Stimulated activated CD4-positive, alpha-beta T cell treated with anti-CD3 and anti-CD28 coated beads, Interleukin-2, amount 100 ng/mL, for 24 hours (primary cell): ENCODE measurements around the gene TOX4.
"Not testable (repeated sequence)": the region's sequence is repeated elsewhere in the genome, so short reads cannot be mapped to it uniquely, and the experiment has no call there.

Experiments
- DNase-seq, 2 donors: peaks; one replicate each; pipeline ENCODE4 v3.0.0-alpha.2; 2020

The TOX4 gene

GRCh38 chr14:21476925-21477681, at the start of gene TOX4, which contains the start of gene RAB2B:
Gene TOX4 (plus strand): TSS chr14:21477195. CDS start chr14:21477279, 84 bp downstream.
Gene RAB2B (minus strand): TSS chr14:21476959. CDS start chr14:21476872, 87 bp downstream.
- peak; percentile 89 to 93 for DNase-seq

DNA sequence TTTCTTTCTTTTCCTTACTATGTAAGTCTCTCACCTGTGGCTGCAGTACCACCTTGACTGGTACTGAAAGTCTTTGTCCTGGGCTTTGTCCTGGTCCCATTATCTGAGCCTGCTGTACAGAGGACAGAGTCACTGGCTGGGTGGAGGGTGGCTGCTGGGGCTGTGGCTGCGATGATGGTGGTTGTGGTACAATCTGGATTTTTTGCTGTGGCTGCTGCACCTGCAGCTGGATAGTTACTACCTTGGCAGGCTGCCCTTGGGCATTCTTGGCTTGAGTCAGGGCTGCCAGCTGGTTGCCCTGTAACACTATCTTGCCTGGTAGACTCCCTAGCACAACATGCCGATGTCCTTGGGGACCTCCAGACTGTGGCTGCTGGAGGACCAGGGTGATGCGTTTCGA, 48.1 kb upstream of the TOX4 start:
- no peak for DNase-seq

DNA sequence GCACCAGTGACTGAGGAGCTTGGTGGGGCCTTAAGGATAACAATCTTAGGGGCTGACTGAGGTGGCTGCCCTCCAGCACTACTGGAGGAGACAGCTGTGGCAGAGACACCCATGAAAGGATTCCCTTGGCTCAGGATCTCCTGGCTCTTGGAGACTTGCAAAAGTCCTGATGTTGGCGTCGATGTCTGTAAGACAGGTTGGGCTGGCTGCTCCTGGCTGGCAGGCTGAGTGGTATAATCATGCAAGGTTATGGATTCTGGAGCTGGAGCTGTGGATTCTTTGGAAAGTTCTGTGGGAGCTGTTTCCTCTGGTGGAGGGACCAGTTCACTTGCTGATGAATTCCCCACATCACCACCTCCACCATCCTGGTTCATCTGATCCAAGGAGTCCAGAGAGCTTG, 45.9 kb upstream of the TOX4 start:
- no peak for DNase-seq

DNA sequence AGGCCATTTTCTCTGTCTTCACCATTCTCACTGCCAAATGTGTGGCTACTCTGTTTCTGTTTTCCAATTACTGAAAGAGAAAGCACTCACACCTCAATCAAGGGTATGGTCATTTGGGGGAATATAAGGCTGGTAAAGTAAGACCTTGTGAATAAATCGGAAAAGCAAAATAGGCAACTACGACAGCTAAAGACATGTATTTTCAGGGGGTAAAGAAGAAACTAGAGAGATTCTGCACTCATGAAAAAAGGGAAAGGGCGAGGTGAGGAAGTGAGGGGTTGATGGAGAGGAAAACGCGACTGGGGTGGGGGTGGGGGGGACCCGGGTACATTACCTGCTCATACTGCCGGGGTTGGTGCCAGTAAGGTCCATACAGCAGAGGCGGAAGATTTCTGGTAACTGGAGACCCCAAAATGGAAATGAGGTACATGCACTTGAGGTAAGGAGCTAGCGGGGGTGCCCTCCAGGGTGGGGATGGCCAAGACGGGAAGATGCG, 40.4 kb upstream of the TOX4 start:
- no peak for DNase-seq

DNA sequence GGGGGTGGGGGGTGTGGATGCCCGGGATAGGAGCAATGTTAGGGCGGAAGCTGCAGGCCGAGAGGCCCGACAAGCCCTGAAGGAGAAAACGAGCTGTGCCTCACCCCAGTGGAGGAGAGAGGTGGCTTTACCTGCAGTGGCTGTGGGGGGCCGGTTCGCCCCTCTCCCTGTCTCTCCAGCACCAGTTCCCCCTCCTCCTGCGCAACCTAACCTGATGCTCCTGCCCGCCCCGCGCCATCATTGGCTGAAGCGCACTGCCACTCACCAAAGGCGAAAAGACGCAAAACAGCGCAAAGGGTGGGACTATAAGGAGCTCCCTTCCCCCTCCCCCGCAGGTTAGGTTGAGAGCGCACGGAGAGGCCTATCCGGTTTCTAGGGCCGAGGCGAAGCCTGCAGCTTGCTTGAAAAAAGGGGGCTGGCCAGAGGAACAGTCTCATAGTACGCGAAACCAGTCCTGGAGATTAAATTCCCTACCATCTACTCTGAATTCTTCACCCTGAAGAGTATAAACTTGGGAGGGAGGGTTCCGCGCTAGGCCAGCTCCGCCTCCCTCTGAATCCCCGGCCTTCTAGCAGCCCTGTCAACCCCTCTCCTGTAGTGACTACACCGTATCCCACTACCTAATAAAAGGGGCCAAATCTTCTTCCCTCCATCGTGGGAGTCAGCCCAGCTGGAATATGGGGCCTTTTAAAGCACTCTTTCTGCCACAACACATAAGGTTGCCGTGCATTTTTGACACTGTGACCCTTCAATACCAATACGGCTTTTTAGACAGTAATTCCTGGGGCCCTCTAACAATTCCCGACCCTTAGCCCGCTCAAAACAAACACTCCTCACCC, 39.7 kb upstream of the TOX4 start:
- peak; percentile 99 to 100 for DNase-seq

- DNase-seq = no peak
These were observed 36.1 kb upstream of the TOX4 start for GRCh38 chr14:21440859-21441258.

- not testable (repeated sequence) for DNase-seq
These were observed 34.3 kb upstream of the TOX4 start for GRCh38 chr14:21442657-21443056.

DNA sequence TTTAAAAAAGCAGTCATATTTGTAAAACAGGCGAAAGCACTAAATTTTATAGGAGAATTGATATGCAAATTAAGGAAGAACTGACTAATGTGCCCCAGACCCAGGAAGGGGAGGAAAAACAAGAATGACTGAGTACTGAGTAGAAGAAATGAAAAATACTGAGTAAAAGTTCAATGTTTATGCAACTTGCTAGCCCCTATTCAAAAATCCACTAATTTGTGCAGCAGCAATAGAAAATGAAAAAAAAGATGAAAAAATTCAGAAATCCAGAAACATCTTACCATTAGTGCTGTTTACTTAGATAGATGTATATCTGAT, 27.1 kb upstream of the TOX4 start:
- DNase-seq = no peak

DNA sequence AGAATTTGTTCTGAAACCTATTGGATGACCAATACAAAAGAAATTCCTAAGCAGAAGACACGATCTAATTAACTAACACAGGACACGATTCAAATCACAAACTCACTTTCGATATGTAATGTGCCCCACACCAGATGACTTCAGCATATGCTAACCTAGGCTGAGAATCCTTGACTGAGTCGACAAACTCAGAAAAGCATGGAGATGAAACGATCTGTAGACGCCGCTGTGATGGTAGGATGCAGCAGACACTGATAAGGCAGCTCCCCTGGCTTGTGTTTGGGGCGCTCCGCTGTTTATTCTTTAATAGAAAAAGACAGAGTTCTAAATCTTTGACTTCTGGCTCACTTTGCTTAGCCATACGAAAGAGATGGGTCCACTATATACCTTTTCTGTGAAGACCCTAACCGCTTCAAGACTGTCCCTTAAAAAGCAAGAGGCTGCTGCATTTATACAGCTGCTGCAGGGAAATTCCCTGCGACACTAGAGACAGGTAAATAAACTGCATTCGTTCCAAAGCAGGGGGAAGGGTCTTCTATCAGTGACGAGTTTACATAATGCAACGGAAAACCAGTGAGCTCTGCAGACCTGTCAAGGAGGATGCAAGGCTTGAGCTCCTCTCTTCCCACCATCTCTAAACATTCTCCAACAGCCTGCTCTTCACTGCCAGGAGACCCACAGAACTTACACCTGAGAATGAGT, 22.0 kb upstream of the TOX4 start:
- no peak for DNase-seq

GRCh38 chr14:21455592-21455911, 21.4 kb upstream of the TOX4 start:
- no peak for DNase-seq

GRCh38 chr14:21455912-21456667, 20.9 kb upstream of the TOX4 start, which contains the start of gene CHD8:
Gene CHD8 (minus strand): TSS chr14:21456123. CDS start chr14:21431643, 24,480 bp downstream.
- peak; percentile 99 for DNase-seq

DNA sequence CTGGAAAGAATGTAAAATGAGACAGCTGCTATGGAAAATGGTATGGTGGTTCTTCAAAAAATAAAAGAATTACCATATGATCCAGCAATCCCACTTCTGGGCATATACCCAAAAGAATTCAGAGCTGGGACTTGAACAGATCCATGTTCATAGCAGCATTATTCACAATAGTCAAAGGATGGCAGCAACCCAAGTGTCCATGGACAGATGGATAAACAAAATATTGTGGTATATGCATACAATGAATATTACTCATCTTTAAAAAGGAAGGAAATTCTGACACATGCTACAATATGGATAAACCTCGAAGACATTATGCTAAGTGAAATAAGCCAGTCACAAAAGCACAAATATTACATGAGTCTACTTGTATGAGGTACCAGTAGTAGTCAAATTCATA, 9.4 kb upstream of the TOX4 start:
- DNase-seq = no peak

- DNase-seq = no peak
These were observed 1.1 kb upstream of the TOX4 start for GRCh38 chr14:21475767-21476522.

DNA sequence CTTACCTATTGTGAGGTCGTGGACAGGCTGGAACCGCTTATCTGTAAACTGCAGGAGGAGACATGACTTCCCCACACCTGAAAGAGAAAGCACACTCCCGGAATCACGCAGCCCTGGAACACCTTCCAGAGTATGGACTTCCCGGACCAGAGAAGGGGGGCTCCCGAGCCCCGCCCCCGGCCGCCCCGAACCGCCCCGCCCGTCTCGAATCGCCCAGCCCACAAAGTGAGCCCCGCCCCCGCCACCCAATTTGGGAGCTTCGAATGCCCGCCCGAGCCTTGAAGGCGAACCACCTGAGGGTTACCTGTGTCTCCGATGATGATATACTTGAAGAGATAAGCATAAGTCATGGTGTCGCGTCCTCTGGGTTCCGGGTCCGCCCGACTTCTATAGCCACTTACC, 471 bp upstream of the TOX4 start:
- DNase-seq = peak; percentile 82 to 87

DNA sequence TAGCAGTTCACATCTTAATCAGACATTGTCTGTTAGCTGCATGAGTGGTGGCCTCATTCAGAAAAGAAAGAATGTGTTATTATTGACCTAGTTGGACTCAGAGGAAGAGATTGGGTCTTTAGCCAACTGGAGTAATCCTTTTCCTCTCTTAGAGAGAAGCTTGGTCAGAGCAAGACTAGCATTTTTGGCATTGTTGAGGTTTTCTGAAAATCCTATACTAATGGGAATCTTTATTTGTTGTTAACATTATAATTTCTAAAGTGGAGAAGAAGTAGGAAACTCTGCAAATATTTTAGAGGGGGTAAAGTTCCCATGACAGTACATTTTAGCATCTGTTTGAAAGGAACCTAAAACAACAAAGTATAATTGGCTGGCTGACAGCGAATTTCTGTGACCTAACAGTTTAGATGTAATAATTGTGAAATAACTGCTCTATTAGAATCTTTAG, 9.7 kb downstream of the TOX4 start:
- no peak for DNase-seq

DNA sequence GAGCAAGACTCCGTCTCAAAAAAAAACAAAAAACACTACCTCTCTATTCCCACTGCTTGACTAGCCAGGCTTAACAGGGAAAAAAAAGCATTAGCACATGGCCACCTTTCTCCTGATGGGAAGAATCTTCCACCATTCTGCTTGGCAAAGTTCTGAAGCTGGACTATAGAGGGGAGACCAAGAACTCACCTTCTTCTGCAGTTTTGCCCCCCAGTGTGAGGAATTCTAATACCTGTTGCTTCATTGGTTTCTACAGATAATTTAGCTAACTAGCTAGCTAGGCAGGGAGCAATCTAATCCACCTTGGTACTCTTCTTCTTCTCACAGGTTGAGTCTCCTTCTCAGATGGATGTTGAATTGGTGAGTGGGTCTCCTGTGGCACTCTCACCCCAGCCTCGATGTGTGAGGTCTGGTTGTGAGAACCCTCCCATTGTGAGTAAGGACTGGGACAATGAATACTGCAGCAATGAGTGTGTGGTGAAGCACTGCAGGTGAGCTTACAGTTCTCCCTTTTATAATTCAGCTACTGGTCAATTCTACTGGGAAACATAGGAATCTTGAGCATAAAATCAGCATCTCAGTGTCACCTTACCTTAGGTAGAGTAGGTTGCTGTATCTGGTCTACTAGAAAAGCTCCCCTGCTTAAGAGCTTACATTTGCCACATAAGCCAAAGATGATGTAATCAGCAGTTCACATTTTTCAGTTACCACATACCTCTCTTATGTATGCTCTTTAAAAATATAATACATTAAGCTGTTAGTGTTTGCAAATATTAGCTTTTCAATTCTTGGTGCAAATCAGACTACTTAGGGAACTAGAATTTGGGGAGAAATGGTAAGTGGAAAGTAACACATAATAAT, 18.1 kb downstream of the TOX4 start:
- DNase-seq = no peak

GRCh38 chr14:21496453-21496852, 19.5 kb downstream of the TOX4 start:
- no peak for DNase-seq

DNA sequence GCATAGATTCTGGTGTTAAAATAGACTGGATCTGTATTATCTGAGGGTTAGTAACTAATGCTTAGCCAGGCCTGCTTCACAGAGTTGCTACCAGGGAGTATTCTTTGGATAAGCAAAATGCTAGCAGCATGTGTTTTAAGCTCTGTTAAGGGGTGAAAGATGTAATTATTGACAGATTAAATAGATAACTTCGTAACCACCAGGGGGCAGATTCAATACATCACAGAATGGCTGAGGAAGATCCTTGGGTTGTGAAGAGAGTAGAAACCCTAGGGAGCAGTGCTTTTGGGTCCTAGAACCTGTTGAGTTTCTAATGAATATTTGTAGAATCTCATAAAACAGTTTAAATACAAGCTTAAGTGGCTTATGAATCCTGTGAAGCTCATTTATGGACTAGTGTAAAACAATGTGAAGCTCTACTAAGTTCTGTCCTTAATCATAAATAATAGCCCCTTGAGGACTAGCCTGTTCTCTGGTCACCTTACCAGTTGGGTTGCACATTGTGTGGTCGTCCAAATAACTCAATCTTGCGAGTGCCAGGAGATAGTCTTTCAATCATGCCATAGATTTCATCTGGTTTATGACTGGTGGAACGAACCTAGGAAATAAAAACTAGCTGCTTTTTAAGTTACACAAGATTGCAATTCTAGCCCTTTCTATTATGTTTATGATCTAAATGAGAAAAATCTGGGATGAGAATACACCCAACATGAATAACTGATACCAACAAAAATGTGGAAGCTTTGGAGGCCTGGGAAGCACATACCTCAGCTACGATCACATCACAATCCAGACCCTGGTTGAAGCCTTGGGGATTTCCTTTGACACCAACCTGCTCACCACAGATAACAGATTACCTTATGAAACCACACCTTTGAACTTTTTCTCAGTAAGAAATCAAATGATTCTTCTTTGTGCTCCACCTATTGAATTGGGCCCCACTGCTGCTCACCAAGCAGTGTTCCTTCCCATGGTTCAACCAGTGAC, 21.8 kb downstream of the TOX4 start:
- DNase-seq = no peak

DNA sequence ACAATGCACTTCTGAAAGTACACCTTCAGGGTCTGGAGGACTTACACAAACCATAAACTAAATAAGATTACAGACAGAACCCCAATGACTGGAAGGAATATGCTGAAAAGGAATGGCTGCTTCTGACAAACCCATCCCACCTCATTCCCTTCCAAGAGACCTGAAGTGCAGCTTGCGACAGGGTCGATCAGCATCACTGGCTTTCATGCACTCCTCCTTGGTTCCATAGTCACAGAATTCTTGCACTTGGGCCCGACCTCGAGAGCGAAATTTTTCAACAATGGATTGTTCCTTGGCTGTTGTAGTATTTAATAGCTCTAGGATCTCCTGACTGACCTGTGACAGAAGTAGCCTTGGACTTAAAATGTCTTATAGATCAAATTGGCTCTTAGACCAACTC, 24.6 kb downstream of the TOX4 start:
- DNase-seq = no peak

DNA sequence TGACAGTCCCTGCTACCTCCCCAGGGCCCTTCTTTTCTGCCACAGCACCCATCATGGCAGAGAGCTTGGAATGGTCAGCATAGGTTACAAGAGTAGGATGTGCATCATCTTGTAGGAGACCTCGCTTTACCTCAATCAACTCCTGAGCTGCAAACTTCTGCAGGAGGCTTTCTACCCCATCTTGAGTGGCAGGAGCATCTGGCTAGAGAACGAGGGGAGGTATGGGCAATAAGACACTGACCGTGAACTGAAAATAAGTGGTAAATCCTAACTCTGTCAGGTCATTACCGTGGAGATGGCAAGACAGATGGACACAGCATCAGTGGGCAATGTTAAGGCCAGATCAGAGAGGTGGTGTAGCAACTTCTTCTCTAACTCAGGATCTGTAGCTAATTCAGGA, 26.4 kb downstream of the TOX4 start:
- DNase-seq = no peak
